Smooth muscle cell (in vitro differentiated cells): ENCODE results near the gene LIPC. TPM values are rescaled to one million over a fixed set of nuclear protein-coding genes. Genes with fewer than 3 reads are reported as not detected.

Experiments used
- DNase-seq: peaks from one replicate; lab custom pipeline; 2025; ENCODE audit not compliant: unreplicated experiment; lab: John Stamatoyannopoulos, UW
- H2AFZ ChIP-seq: fragments of 200-600 bp; sonication (generic); 2 replicates; pipeline ENCODE4 v1.6.0; 2016; ENCODE audit warnings: antibody characterized with exemption, low read depth, mild to moderate bottlenecking
- H3F3A ChIP-seq: fragments of 200-600 bp; sonication (generic); 2 replicates; pipeline ENCODE4 v1.6.0; 2017; ENCODE audit warnings: antibody characterized with exemption, low read depth
- H3K27ac ChIP-seq: fragments of 200-600 bp; sonication (generic); 2 replicates; pipeline ENCODE4 v1.5.1; 2016; ENCODE audit warnings: low read depth, mild to moderate bottlenecking
- H3K27me3 ChIP-seq: fragments of 200-600 bp; sonication (generic); 2 replicates; pipeline ENCODE4 v1.6.1; 2016; ENCODE audit warnings: low read depth, mild to moderate bottlenecking
- H3K36me3 ChIP-seq: fragments of 200-600 bp; sonication (generic); 2 replicates; pipeline ENCODE4 v1.5.1; 2016; ENCODE audit warnings: low read depth
- H3K4me1 ChIP-seq: fragments of 200-600 bp; sonication (generic); 2 replicates; pipeline ENCODE4 v1.5.1; 2016; ENCODE audit warnings: low read depth
- H3K4me2 ChIP-seq: fragments of 200-600 bp; sonication (generic); 2 replicates; pipeline ENCODE4 v1.6.0; 2016; ENCODE audit warnings: mild to moderate bottlenecking
- H3K4me3 ChIP-seq: fragments of 200-600 bp; sonication (generic); 2 replicates; pipeline ENCODE4 v1.5.1; 2016; ENCODE audit warnings: mild to moderate bottlenecking
- H3K79me2 ChIP-seq: fragments of 200-600 bp; sonication (generic); 2 replicates; pipeline ENCODE4 v1.6.0; 2016; ENCODE audit warnings: low read depth, mild to moderate bottlenecking
- H3K9ac ChIP-seq: fragments of 200-600 bp; sonication (generic); 2 replicates; pipeline ENCODE4 v1.6.0; 2016; ENCODE audit warnings: low read depth
- H3K9me3 ChIP-seq: fragments of 200-600 bp; sonication (generic); replicated peaks from 2 replicates; pipeline ENCODE4 v1.5.1; 2016; ENCODE audit warnings: low read depth
- H4K20me1 ChIP-seq: fragments of 200-600 bp; sonication (generic); 2 replicates; pipeline ENCODE4 v1.6.0; 2016; ENCODE audit warnings: low read depth
- WGBS: methylation state at CpG from one replicate; pipeline ENCODE4 v1.1.7; 2016; ENCODE audit warnings: low lambda C conversion rate; 5-methylcytosine and 5-hydroxymethylcytosine counted together
- polyA plus RNA-seq: library from polyadenylated mRNA; unstranded; fragments of >200 nt; fragmentation: Nextera tagmentation; extraction: Ambion mirVana; gene quantifications from 2 replicates; pipeline ENCODE4 v1.2.1, GENCODE V29; 2016
- total RNA-seq: library from RNA; depleted of rRNA; stranded (reverse); fragments of >200 nt; gene quantifications from 2 replicates; pipeline ENCODE4 v1.2.3, GENCODE V29; 2014
- TF ChIP-seq, protein P1 (sequence below): fragments of 200-600 bp; sonication (generic); IDR thresholded peaks from 2 replicates; pipeline ENCODE4 v1.5.1; 2017; ENCODE audit warnings: borderline replicate concordance, mild to moderate bottlenecking, antibody characterized with exemption; ENCODE audit not compliant: insufficient read depth, poor library complexity, severe bottlenecking

The LIPC gene
- total and polyA plus RNA-seq, 2 experiments from 2014 or later: not detected

DNA sequence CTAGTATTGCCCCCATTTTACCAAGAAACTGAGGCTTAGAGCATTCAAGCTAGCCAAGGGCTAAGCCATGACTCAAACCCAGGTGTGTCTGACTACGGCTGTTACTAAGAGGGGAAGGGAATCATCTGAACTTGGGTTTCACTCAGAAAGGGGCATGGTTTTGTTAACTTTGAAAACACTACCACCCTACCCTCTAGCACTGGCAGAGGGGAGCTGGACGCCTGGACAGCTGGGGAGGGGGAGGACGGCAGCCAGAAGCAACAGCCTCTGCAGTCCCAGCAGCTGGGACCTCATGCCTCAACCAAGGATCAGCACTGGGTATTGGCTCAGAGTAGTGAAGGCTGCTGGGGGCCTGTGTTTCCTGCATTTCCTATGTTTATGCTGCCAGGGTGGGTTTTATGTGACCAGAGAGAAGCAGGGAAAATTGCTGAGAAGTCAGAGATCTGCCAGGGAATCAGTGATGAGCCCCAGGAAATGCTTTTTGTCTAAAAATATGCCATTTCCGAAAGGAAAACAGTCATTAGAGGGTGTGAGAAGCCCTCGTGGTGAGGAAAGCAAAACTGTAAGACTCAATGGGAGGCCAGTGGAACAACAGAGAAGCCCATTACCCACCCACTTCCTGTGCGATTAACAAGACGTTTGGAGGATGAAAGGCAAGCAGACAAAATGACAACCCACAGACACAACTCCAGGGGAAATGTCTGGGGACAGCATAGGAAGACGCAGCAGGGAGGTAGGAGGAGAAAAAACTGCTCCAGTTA is 41.2 kb downstream of the LIPC start:
- Histone ChIP-seq H3F3A (peaks cover 19% of the 10 kb centered on the region), H3K27ac (peak overlapping the region; percentile 74), H3K9me3 (no peaks in the 10 kb centered on the region), H3K9ac (peak overlapping the region; percentile 36), H3K36me3 (no peaks in the 10 kb centered on the region), H4K20me1 (no peaks in the 10 kb centered on the region), H3K4me2 (peak overlapping the region; percentile 72), H2AFZ (peak overlapping the region; percentile 50), H3K4me1 (peaks cover 33% of the 10 kb centered on the region), H3K27me3 (no peaks in the 10 kb centered on the region), H3K79me2 (no peaks in the 10 kb centered on the region), H3K4me3 (no peak overlapping the region)
- TF ChIP-seq, protein P1, sequence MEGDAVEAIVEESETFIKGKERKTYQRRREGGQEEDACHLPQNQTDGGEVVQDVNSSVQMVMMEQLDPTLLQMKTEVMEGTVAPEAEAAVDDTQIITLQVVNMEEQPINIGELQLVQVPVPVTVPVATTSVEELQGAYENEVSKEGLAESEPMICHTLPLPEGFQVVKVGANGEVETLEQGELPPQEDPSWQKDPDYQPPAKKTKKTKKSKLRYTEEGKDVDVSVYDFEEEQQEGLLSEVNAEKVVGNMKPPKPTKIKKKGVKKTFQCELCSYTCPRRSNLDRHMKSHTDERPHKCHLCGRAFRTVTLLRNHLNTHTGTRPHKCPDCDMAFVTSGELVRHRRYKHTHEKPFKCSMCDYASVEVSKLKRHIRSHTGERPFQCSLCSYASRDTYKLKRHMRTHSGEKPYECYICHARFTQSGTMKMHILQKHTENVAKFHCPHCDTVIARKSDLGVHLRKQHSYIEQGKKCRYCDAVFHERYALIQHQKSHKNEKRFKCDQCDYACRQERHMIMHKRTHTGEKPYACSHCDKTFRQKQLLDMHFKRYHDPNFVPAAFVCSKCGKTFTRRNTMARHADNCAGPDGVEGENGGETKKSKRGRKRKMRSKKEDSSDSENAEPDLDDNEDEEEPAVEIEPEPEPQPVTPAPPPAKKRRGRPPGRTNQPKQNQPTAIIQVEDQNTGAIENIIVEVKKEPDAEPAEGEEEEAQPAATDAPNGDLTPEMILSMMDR: no peak
- WGBS: 19% methylated on average over 8 of the region's 8 CpGs
- DNase-seq: no peak

DNA sequence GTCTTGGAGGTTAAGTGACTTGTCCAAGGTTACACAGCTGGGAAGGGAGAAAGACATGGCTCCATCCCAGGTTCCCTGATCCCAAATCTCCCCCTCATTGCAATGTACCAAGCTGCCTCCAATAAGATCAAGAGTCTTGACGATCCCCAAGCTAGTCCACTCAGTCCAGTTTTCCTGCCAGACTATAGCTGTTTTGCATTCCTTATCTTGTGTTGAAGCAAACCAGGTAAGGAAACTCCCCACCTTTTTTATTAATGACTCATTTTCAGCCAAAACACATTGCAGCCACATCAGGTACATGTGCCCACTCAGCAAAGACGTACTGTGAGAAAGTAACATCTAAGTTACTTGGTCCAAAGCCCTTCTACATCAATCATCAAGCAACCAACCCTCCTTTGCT is 41.9 kb downstream of the LIPC start:
- DNase-seq: no peak
- Histone ChIP-seq H3K79me2 (no peaks in the 10 kb centered on the region), H3K4me3 (no peak overlapping the region), H3K4me1 (peaks cover 33% of the 10 kb centered on the region), H3F3A (peaks cover 19% of the 10 kb centered on the region), H3K9ac (peak overlapping the region; percentile 36), H3K9me3 (no peaks in the 10 kb centered on the region), H3K4me2 (peak overlapping the region; percentile 72), H3K36me3 (no peaks in the 10 kb centered on the region), H4K20me1 (no peaks in the 10 kb centered on the region), H3K27me3 (no peaks in the 10 kb centered on the region), H3K27ac (peak overlapping the region; percentile 74), H2AFZ (no peak overlapping the region)
- TF ChIP-seq, protein P1: no peak
- WGBS: 8% methylated on average over 2 of the region's 2 CpGs

DNA sequence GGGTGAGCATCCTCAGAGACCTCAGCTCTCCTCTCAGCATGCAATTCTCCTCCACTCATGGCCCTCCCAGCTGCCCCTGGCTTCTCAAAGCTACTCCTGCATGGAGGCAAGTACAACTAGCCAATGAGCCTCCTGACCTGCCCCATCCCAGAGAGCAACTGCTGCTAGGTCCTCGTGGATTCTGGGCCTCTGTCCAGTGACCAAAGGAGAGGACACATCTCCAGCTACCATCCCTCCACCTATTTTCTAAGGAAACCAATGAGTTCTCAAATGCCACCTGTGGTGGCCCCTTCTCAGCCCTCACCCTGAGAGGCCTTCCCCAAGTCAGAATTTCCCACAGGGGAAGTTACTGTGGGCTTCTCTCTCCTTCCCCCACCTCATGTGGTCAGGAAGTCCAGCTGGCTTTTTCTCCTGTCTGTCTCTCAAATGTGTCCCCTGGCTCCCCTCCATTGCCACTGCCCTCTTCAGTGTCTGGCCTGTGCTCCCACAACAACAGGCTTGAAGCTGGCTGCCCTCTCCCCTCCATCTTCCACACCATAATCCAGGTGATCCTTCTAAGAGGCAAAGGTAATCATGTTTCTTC is 43.0 kb downstream of the LIPC start:
- Histone ChIP-seq H4K20me1 (no peaks in the 10 kb centered on the region), H2AFZ (no peak overlapping the region), H3K9ac (no peak overlapping the region), H3K27me3 (no peaks in the 10 kb centered on the region), H3K36me3 (no peaks in the 10 kb centered on the region), H3K4me1 (peaks cover 26% of the 10 kb centered on the region), H3K79me2 (no peaks in the 10 kb centered on the region), H3K4me2 (no peak overlapping the region), H3K27ac (no peak overlapping the region), H3K4me3 (no peak overlapping the region), H3F3A (peaks cover 14% of the 10 kb centered on the region), H3K9me3 (no peaks in the 10 kb centered on the region)
- TF ChIP-seq, protein P1: no peak
- WGBS: 95% methylated on average over 1 of the region's 1 CpG
- no peak for DNase-seq
